BE2C (cell line): ENCODE measurements around the gene SNX25.
"Not testable (repeated sequence)": the region's sequence is repeated elsewhere in the genome, so short reads cannot be mapped to it uniquely, and the experiment has no call there.

Experiments used
- DNase-seq: peaks from one replicate; pipeline ENCODE4 v3.0.0-alpha.2; 2020
- H3K27me3 ChIP-seq: fragments of 250-450 bp; sonication (Bioruptor Pico); 2 replicates; pipeline ENCODE4 v1.5.1; 2020; ENCODE audit warnings: mild to moderate bottlenecking
- H3K36me3 ChIP-seq: fragments of 250-450 bp; sonication (Bioruptor Pico); 2 replicates; pipeline ENCODE4 v1.5.1; 2020; ENCODE audit warnings: mild to moderate bottlenecking
- H3K4me1 ChIP-seq: fragments of 250-450 bp; sonication (Bioruptor Pico); 2 replicates; pipeline ENCODE4 v1.5.1; 2020
- H3K4me3 ChIP-seq: 2 replicates; pipeline ENCODE4 v1.5.1; 2011; ENCODE audit warnings: low read depth, low read length
- H3K9me3 ChIP-seq: fragments of 250-450 bp; sonication (Bioruptor Pico); 2 replicates; pipeline ENCODE4 v1.5.1; 2020
- TF ChIP-seq, protein P1 (sequence below): IDR thresholded peaks from 2 replicates; pipeline ENCODE4 v1.5.1; 2012; ENCODE audit warnings: mild to moderate bottlenecking, low read depth, low read length

Gene SNX25

DNA sequence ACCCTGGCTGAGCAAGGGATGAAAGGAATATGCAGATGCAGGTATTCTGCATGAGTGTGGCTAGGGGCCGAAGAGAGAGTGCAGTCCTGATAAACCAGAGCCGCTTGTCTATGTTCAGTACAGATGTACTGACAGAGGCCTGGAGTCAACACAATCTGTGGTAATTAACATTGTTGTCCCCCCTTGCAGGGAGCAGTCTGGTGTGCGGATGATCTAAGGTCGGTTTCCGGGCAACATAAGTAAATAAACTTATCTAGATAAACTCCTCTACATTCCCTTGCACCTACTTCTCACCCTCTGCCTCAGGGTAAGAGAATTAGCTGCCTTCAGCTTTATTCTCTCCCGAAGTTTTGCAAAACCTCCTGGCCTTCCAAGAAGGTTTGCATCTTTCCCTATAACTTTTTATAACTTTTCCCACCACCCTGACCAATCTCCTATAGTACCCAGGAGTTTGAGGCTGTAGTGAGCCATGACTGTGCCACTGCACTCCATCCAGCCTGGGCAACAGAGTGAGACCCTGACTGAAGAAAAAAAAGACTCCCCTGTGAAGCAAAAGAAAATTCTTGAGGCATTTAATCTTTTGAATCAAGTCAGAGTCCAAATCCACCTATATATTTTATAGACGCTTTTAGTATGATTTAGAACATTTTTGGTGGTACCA, 26.6 kb downstream of the SNX25 start:
- H3K9me3 ChIP-seq = 0 out of 2 replicates have a peak, but pooled peaks cover 5% of the 10 kb centered on the region
- H3K4me1 ChIP-seq = peaks cover 4% of the 10 kb centered on the region
- DNase-seq = peak; percentile 22
- TF ChIP-seq, protein P1, sequence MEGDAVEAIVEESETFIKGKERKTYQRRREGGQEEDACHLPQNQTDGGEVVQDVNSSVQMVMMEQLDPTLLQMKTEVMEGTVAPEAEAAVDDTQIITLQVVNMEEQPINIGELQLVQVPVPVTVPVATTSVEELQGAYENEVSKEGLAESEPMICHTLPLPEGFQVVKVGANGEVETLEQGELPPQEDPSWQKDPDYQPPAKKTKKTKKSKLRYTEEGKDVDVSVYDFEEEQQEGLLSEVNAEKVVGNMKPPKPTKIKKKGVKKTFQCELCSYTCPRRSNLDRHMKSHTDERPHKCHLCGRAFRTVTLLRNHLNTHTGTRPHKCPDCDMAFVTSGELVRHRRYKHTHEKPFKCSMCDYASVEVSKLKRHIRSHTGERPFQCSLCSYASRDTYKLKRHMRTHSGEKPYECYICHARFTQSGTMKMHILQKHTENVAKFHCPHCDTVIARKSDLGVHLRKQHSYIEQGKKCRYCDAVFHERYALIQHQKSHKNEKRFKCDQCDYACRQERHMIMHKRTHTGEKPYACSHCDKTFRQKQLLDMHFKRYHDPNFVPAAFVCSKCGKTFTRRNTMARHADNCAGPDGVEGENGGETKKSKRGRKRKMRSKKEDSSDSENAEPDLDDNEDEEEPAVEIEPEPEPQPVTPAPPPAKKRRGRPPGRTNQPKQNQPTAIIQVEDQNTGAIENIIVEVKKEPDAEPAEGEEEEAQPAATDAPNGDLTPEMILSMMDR = no peak
- no peaks in the 10 kb centered on the region for H3K27me3 ChIP-seq
- no peaks in the 10 kb centered on the region for H3K36me3 ChIP-seq
- no peak overlapping the region for H3K4me3 ChIP-seq

DNA sequence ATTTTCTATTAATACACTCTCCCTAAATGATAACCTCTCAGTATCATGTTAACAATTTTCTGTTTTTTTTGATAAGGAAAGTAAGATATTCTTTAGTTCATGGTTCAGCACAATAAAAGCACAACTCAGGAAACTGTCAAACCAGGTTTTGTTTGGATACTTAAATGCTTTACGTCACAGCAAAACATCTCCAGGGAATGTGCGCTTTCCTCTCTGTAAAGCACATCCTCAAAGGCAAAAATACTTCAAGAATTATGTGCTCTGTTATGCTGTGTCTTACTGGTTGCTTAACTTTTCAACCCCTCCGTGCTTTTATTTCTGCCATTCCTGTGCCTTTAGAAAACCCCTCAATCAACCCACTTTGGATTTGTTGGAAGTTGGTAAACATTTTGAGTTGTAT, 27.8 kb downstream of the SNX25 start:
- Histone ChIP-seq H3K4me3 (no peak overlapping the region), H3K36me3 (no peaks in the 10 kb centered on the region), H3K27me3 (no peaks in the 10 kb centered on the region), H3K4me1 (peaks cover 4% of the 10 kb centered on the region), H3K9me3 (0 out of 2 replicates have a peak, but pooled peaks cover 5% of the 10 kb centered on the region)
- DNase-seq = no peak
- TF ChIP-seq, protein P1 = no peak

- TF ChIP-seq, protein P1 = no peak
- Histone ChIP-seq H3K9me3 (0 out of 2 replicates have a peak, but pooled peaks cover 5% of the 10 kb centered on the region), H3K4me1 (no peaks in the 10 kb centered on the region), H3K4me3 (no peak overlapping the region), H3K27me3 (no peaks in the 10 kb centered on the region), H3K36me3 (no peaks in the 10 kb centered on the region)
- DNase-seq = no peak
Measured at GRCh38 chr4:185238215-185238681, 28.9 kb downstream of the SNX25 start.

- TF ChIP-seq, protein P1 = no peak
- Histone ChIP-seq H3K27me3 (no peaks in the 10 kb centered on the region), H3K4me3 (no peak overlapping the region), H3K9me3 (0 out of 2 replicates have a peak, but pooled peaks cover 5% of the 10 kb centered on the region), H3K4me1 (no peaks in the 10 kb centered on the region), H3K36me3 (no peaks in the 10 kb centered on the region)
- DNase-seq = no peak
Measured at GRCh38 chr4:185238750-185239149, 29.4 kb downstream of the SNX25 start.

- not testable (repeated sequence) for DNase-seq, H3K4me3 ChIP-seq, H3K4me1 ChIP-seq, H3K27me3 ChIP-seq, H3K9me3 ChIP-seq, H3K36me3 ChIP-seq
Measured at GRCh38 chr4:185240486-185240885, 31.1 kb downstream of the SNX25 start.

DNA sequence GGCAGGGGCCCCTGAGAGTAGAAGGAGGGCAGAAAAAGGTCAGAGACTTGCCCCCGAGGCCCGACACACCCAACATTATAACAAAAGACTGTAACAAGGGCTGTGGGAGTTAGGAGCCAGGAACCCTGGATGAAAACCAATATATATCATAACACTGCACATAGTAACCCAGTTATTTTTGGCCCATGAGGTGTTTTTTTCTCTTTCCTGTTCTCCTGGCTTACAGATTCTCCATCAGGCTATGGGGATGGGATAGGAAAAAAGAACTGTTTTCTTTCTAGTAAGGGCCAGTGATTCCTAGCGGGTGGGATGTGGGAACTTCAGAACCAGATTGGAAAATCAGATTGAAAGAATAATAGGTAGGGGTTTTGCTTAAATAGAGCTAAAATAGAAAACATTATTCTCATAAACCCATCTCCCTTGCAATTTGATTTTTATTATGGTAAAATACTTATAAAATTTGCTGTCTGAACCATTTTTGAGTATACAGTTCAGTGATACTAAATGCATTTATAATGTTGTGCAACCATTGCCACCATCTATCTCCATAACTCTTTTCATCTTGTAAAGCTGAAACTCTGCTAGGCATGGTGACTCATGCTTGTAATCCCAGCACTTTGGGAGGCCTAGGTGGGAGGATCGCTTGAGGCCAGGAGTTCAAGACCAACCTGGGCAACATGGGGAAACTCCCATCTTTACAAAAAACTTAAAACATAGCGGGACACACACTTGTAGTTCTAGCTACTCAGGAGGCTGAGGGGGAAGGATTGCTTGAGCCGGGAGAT, 33.5 kb downstream of the SNX25 start:
- no peaks in the 10 kb centered on the region for H3K27me3 ChIP-seq
- H3K4me1 ChIP-seq = peaks cover 3% of the 10 kb centered on the region; the same call in 1 of the 2 replicates
- no peak overlapping the region for H3K4me3 ChIP-seq
- TF ChIP-seq, protein P1 = no peak
- no peak for DNase-seq
- 0 out of 2 replicates have a peak, but pooled peaks cover 5% of the 10 kb centered on the region for H3K9me3 ChIP-seq
- H3K36me3 ChIP-seq = no peaks in the 10 kb centered on the region
